LNCaP clone FGC (cell line): Measurements from ENCODE around the gene ZBTB4.

Experiments used
- DNase-seq: peaks from one replicate; pipeline ENCODE4 v3.0.0-alpha.2; 2011; ENCODE audit warnings: low read depth
- H3K4me3 ChIP-seq: 2 replicates; pipeline ENCODE4 v1.5.1; 2011; ENCODE audit warnings: mild to moderate bottlenecking, low read depth, low read length, control low read depth
- CTCF ChIP-seq: IDR thresholded peaks from 2 replicates; pipeline ENCODE4 v1.5.1; 2012; ENCODE audit warnings: mild to moderate bottlenecking; ENCODE audit not compliant: control insufficient read depth, insufficient read depth; ENCODE audit errors: extremely low read depth

Gene ZBTB4

GRCh38 chr17:7479213-7480088 is at the start of gene ZBTB4:
Gene ZBTB4, minus strand, starts transcription at chr17:7479631. Its CDS starts 12,830 bp downstream, at chr17:7466801.
- no peak for DNase-seq
- no peak for TF ChIP-seq CTCF
- peak within 1 kb of the TSS; percentile 60 for H3K4me3 ChIP-seq

GRCh38 chr17:7528842-7529241 is 49.4 kb upstream of the ZBTB4 start:
- TF ChIP-seq CTCF, result no peak
- DNase-seq, result no peak
- H3K4me3 ChIP-seq, result no peak overlapping the region

- H3K4me3 ChIP-seq, result no peak overlapping the region
- peak; percentile 7; the same call in 1 of the 2 replicates for TF ChIP-seq CTCF
- DNase-seq, result no peak
These were observed 43.6 kb upstream of the ZBTB4 start for GRCh38 chr17:7523033-7523432.

GRCh38 chr17:7515911-7516610 is 36.6 kb upstream of the ZBTB4 start:
- DNase-seq, result no peak

GRCh38 chr17:7513850-7514419 is 34.5 kb upstream of the ZBTB4 start:
- TF ChIP-seq CTCF, result no peak
- no peak overlapping the region for H3K4me3 ChIP-seq
- no peak for DNase-seq

More at GRCh38 chr17:7515911-7516610, 36.6 kb upstream of the ZBTB4 start:
- no peak for TF ChIP-seq CTCF
- no peak overlapping the region for H3K4me3 ChIP-seq

GRCh38 chr17:7512824-7513540 is 33.6 kb upstream of the ZBTB4 start:
- TF ChIP-seq CTCF, result no peak
- DNase-seq, result no peak
- H3K4me3 ChIP-seq, result no peak overlapping the region
